Dedifferentiated amniotic fluid mesenchymal stem cell (primary cell): ENCODE measurements around the gene ARHGAP19.
A peak's percentile ranks its signal among the peaks of the same experiment; 100 is the strongest.

Experiments used
- DNase-seq: peaks from one replicate; pipeline ENCODE4 v3.0.0-alpha.2; 2016; ENCODE audit errors: extremely low spot score

Gene ARHGAP19

DNA sequence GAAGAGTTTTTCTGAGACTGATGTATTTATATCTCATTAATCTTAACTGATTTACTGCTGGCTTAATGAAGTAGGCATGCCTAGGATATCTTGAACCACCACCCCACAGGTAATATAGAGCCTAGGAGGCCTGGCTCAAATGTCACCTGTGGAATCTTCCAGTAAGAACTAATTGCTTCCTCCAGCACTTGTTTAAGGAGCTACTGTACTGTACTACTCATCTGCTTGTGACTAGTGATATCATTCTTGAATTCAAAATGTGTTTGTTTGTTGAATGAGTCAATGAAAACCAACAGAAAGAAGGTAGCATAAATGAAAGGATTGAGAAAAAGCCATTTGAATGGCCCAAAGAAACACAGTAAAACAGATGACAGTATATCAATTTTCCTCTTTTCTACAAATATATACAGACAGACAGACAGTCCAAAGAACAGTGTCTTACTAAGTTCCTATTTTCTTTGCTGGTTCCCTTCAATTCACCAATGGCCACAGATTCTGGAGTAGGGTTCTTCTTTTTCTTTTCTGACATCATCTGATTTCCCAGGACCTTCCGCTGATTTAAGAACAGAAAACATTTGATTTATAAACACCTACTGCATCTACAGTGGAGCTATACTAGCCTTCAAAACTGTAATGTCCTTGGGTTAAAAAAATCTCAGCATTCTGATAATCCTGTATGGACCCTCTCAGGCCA is 63.0 kb downstream of the ARHGAP19 start:
- DNase-seq = no peak

DNA sequence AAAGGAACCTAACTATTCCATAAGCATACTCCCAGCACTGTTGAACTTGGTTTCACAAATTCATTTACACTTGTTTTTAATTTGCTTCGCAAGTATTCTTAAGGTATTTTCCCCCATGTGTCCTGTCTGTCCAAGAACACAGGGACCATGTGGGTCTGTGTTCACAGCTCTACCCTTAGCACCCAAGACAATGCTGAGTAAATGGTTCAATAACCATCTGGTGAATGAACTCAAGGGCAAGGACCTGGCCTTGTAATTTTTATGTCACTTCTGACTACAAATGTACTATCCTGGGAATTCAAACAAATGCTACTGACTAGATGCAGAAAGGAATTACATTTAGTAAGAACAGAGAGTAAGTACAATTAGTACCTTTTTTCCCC is 63.7 kb downstream of the ARHGAP19 start:
- DNase-seq = no peak

DNA sequence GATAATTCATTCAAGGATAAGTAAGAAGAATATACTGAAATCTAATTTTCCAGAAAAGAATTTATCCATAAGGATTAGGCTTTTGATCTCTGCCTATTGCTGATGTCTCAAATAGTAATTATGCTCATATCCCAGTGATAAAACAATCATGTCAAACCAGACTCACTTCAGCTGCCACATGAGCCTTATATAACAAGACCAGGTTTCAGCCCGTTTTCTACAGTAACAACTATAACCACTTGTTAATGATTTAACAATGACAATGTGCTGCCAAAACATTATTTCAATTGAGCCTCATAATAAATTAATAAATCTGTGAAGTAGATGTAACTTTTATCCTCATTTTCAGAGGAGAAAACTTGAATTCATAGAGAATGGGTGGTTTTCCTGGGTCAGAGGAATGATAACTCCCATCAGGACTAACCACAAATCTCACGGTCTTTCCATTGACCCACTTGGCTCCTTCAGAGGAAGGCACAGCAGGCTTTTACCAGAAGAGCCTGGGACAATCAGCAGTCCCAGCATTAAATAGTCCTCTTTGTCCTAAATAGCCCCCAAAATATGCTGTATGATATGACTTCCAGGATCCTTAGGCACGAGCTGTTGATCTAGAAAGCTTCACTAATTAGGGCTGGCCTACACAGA is 64.2 kb downstream of the ARHGAP19 start:
- DNase-seq = no peak

DNA sequence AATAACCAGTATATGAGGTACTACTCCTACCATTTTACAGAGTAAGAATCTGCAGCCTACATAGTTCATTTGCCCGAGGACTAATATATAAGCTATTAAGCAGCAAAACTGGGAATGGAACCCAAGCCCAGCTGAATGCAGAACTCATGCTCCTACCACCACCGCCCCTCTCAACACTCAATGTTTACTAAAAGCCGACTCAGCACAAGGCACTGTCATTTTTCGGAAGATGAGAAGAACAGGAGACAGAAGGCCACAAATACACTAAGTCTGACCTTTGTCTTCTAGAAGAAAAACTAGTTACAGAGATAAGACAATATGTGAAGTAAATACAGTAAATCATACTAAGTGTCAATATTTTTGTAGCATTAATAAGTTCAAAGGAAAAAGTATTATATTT is 66.0 kb downstream of the ARHGAP19 start:
- DNase-seq = no peak

DNA sequence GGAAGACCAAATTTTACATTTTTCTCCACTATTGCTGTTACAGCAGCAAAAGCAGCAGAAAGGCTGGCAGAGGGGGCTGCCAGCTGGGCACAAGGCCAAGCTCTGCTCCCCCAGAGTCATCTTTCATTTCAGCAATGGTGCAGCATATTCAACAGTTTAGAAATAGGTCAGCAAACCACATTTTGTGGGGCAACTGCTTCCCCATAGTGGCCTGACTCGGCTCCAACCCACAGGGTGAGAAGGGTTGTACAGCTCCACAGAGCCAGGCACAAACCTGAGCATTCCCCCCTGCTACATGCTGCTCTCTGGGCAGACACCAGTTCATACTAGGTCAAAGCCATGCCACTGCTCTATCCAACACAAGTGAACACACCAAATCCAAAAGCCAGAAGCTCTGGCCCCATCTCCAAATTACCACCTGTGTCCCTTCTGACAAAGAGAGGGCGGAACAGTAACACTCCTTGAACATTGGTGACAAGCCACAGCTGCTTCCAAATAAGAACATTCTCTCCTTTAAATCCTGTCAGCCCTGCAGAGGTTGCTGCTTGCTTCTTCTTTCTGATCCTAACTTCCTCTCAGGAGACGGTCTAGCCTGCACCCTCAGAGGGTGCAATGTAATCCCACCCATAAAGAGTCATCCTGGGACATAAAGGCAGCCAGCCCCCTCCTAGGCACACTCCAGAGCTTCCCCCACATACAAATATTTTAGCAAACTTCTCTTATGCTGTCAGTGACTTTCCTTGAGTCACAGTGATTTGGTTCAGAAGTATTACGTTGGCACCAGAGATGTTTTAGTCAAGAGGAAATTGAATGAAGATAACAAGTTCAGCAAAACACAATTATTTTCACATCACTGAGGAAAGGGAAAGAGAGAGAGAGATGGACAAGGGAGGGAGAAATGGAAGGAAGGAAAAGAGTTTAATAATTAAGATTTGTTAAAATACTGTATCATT is 67.7 kb downstream of the ARHGAP19 start:
- no peak for DNase-seq

DNA sequence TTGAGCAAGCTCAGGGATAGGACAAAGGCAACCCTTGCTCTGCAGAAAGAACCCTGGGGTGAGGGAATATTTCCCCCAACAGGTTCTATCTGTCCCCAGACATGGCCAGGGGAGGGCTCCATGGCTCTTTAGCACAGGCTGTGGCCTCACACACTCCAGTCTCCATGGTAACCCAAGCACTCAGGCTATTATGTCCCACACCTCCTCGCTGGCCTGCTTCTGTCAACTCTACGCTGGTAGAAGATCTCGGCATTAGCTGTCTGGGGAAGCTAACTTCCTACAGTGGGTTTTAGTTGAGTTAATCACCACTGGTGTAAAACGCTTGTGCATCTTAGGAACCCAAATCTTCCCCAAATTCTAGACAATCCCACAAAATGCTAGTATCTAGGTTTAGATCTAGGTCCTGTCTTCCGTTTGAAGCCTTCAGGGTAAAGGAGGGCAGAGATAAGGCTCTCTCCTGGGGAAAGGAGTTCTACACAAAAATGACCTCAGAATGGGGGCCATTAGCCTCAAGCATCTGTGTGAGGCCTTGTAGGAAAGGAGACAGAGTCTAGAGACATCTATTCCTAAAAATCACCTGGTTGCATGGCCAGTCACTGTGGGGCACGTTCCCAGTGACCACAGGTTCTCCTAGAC is 70.0 kb downstream of the ARHGAP19 start:
- DNase-seq = no peak

DNA sequence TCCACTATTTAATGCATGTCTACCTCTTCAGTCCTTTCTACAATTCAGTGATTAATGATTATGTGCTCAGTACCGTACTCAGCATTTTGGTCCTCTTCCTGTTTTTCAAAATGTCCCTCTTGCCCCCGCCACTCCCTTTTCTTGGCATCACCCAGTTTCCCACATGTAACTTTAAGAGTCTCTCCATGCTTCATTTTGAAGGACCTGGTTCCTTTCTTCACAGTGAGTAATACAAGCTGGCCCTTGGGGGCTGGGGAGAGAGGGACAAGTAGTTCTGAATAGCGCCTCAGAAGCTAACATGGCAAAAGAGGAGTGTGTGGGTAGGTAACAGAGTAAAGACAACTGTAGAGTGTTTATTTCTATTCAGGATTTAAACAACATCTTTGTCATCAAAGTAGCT is 72.1 kb downstream of the ARHGAP19 start:
- DNase-seq = no peak

DNA sequence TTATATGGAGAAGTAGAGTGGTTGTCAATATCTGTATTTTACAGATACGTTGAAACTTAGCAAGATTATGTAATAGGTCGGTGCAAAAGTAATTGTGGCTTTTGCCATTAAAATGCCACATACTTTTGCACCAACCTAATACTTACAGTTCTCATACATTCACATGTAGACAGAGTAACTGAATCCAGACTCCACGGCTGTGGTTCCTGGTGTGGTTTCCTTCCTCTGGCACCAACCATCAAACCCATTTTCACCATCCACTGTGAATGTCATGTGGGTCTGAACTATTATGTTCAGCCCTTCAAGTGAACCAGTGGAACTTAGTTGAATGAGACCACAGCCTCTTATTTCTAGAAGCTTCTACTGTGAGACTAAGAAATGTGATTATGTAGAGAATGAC is 75.1 kb downstream of the ARHGAP19 start:
- no peak for DNase-seq

DNA sequence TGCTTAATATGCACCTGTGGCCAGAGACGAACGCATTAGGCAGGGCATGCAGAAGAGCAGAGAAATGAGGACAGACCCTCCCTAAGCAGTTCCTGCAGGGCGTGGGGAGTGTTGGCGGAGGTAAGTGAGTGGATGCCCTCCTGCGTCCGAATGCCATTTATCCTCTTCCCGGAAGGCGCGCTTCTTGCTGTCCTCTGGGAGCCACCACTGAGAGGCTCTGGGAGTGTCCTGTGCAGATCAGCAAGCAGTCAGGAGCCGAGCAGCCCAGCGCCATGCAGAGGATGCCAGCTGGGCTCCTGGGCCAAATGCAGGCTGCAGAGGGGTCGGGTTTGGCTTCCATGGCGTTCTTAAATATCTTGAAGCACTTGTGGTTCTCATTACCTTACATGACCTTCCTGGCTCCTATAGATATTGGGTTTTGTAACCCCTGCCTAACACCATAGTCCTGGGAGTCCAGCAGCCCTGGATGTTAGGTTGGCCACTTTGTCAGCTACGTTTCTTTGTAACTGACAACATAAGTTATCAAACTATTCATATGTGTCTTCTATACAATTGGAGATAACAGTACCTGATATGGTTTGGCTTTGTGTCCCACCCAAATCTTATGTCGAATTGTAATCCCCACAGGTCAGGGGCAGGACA is 76.7 kb downstream of the ARHGAP19 start:
- no peak for DNase-seq

DNA sequence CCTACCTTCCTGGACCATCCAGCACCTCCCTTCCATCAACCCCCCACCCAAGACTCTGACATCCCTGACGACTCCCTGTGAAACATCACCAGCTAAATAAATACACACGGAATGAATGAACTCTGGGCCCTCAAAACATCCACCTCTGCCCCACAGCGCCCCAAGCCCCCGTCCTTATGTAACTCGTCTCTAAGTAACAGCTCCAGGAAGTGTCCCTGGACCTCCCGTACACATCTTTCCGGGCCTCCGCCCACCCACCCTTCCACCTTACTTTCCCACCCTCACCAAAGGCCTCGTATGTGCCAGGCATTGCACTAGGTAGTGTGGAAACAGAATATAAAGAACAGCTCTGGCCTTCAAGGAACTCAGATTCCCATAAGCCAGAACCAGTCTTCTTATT is 79.0 kb downstream of the ARHGAP19 start:
- DNase-seq = no peak

DNA sequence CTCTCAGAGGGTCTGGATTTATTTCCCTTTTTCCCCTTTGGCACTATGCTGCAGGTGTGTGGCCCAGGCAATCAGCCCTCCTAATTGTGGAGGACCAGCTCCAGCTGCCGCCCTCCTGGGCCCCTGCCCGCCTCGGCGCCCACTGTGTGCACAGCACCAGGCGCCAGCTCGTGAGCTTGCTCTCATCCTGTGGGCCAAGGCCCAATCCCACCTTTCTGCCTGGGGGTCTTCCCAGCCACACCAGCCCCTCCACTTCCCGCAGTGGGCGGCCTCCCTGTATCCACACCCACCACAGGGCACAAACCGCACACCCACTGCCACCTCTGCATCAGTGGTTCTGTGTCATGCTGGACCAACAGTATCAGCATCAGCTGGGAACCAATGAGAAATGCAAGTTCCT is 81.2 kb downstream of the ARHGAP19 start:
- DNase-seq = no peak

DNA sequence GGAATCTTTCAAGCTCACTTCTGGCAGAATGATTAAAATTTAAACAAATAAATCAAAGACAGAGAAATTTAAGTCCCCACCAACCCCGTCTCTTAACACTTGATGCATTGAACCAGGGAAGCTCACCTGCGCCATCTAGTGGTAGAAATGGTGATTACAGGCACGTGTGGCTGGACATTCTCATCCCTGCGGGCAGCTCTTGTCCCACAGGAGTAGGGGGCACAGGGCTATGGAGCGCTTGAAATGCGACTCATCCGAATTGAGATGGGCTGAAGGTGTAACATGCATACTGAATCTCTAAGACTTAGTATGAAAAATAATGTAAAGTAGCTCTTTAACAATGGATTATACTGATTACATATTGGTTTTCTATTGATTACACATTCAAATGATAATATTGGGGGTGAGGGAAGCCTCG is 81.9 kb downstream of the ARHGAP19 start:
- DNase-seq = peak; percentile 63

DNA sequence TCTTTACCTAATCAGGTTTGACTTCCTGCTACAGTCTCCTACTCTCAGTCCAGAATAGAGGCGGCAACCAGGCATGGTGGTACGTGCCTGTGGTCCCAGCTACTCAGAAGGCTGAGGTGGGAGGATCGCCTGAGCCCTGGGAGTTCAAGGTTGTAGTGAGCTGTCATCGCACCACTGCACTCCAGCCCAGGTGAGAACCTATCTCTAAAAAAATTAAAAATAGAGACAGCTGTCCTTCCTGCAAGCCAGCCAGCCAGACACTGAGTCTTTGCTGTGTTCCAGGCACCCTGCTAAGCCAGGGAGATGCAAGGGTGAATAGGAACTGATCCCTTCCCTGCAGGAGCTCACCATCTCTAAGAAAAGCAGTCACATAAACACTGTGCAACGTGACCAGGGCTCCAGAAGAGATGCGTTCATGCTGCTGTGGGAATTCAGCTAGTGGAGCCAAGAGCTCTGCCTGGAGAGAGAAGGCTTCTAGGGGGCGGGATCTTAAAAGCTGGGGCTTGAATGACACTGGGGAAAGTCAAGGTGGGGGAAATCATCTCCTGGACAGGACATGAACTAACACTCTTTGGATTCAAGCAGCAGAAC is 84.6 kb downstream of the ARHGAP19 start:
- no peak for DNase-seq

DNA sequence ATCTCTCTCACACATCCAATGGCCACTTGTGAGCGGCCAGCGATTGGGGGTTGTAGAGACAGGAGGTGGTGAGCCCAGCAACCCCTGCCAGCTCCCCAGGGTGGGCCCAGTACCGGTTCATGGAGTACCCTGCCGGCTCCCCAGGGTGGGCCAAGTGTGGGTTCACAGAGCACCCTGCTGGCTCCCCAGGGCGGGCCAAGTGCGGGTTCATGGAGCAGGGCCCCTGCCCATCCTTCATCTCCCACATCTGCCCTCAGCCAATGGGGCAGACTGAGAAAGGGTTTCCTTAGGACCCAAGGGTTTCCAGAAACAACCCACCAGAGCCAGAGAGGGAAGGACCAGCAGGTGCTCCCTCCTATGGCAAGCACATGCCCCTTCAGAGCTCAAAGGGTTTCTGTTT is 85.3 kb downstream of the ARHGAP19 start:
- DNase-seq = no peak

DNA sequence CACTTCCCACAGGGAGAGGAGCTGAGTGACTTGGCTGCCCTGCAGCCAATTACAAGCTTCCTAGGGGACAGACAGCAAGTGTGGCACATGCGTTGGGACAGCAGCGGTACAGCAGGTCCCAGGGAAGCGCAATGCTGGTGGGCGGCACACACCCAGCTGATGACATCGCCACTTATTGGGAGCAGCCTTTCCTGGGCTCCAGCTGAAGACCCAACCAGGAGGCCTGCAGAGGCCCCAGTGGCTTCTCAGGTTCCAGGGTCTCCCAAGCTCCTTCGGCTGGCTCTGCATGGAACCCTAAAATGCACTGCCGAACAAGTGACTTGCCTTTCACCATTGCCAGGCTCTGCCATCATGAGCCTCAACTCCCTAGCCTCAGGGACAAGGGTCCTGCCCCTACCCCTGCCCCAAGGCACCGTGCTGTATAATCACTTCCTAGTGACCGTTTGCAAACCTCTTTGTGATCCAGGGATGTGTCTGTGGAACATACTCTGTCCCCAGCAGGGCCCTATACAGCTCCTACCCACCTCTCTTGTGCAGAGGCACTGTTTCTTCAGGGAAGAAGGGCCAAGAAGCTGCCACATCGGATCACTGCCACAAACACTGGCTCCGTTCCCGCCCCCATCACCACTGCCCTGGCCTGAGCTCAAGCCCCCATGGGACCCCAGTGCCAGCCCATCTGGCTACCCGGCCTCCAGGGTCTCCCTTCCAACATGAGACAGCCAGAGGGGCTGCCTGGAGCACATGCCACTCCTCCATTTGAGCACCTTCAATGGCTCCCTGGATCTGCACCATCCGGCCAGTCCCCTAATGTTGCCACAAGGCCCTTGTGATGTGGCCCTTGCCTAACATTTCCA is 87.4 kb downstream of the ARHGAP19 start:
- DNase-seq = no peak

DNA sequence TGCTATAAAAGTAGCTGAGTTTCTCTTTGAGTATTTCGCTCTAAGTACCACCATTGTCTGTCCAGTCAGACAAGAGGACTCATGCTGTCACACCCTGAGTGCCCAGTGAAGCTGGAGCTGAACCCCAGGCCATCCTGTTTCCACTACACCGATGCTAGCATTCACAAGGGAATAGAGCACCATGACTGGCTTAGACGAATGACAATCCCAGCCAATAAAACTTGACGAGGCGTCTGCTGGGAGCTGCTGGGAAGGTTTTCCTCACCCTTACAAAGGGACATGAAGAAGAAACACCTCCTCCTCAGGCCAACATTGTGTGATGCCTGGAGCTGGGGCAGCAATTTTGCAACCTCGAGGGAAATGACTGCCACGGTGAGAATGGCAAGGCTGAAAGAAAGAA is 89.2 kb downstream of the ARHGAP19 start:
- DNase-seq = no peak

DNA sequence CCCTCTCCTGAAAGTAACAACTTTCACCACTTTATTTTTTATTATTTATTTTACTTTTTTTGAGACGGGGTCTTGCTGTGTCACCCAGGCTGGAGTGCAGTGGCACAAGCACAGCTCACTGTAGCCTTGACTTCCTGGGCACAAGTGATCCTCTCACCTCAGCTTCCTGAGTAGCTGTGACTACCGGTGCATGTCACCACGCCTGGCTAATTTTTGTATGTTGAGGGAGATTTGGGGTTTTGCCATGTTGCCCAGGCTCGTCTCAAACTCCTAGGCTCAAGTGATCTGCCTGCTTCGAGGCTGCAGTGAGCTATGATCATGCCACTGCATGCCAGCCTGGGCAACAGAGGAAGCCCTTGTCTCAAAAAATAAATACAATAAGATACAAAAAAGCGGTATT is 91.8 kb downstream of the ARHGAP19 start:
- DNase-seq = no peak

DNA sequence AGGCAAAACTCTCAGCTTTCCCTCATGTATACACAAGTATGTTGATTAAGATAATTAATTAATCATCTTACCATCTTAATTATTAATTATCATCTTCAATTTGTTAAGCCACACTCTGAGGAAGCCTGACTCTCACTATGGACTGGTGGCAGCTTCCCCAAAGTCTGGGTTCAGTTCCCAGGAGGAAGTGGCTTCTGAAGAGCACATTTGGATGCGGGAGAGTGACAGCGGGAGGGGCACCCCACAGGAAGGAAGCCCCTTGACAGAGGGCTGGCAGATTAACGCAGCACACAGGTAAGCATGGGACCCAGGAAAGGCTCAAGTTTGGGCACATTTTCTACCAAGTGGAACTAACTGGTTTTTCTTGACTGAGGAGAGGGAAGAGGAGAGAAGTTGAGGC is 93.3 kb downstream of the ARHGAP19 start:
- DNase-seq = no peak

DNA sequence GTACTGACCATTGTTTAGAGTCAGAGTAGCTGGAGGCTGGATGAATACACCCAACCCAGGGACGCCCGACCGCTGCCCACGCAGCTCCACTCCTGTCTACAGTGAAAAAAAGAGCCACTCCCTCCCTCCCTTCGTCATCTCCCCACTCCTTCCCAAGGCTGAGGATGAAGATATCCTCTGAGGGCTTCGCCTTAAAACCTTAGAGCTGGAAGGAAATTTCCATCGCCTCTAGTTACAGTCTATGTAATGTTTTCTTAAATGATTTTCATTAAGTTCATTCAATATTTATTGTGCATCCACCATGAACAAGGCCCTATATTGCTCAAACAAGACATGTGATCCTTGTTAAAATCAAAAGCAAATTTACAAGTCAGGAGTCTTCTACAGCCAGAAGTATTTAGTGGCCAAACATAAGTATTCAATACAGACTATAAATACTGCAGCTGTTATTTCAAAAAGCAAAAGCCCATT is 95.4 kb downstream of the ARHGAP19 start:
- no peak for DNase-seq
